Brain microvascular endothelial cell (primary cell): ENCODE measurements around the gene YAF2.

Experiments used
- DNase-seq: peaks from one replicate; pipeline ENCODE4 v3.0.0-alpha.2; 2020
- H3K27ac ChIP-seq: fragments of 250-450 bp; sonication (Bioruptor Pico); 2 replicates; pipeline ENCODE4 v1.5.1; 2020; ENCODE audit warnings: mild to moderate bottlenecking, moderate library complexity
- H3K27me3 ChIP-seq: fragments of 250-450 bp; sonication (Bioruptor Pico); replicated peaks from 2 replicates; pipeline ENCODE4 v1.5.1; 2020; ENCODE audit warnings: mild to moderate bottlenecking
- H3K36me3 ChIP-seq: fragments of 250-450 bp; sonication (Bioruptor Pico); replicated peaks from 2 replicates; pipeline ENCODE4 v1.5.1; 2020; ENCODE audit warnings: mild to moderate bottlenecking
- H3K4me3 ChIP-seq: 2 replicates; pipeline ENCODE4 v1.5.1; 2011; ENCODE audit warnings: low read depth, mild to moderate bottlenecking, control low read depth, low read length, moderate library complexity
- CTCF ChIP-seq: IDR thresholded peaks from 2 replicates; pipeline ENCODE4 v1.5.1; 2011; ENCODE audit warnings: low read depth, mild to moderate bottlenecking, moderate library complexity, low read length, control low read depth, inconsistent platforms; ENCODE audit errors: missing control alignments
- in situ Hi-C: cut with HindIII; loops from 2 replicates; pipeline ENCODE4 v1.10.0; 2017; ENCODE audit warnings: low sequenced_read_pairs, low pct_ligation_motif_present

The YAF2 gene

DNA sequence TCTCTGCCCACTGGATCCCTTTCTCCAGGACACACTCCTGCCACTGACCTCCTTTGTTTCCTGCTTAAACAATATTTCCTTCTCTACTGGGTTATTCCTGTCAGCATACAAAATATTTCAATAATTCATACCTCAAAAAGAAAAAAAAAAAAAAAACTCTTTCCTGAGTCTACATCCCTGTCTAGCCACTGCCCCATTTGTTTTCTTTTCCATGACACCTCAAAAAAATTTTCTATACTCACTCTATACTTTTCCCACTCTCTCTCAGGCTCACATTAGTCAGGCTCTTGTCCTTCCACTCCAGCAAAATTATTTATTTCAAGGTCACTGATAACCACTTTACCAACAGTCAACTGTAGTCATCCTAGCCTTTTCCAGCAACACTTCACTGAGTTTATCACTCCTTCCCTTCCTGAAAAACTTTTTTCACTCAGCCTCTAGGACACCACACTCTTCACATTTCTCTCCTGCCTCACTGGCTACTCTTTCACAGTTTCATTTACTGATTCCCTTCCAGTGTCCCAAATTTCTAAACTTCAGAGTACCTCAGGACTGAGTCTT is 64.0 kb downstream of the YAF2 start:
- TF ChIP-seq CTCF: no peak
- in situ Hi-C loops: no loop called here
- H3K36me3 ChIP-seq: peaks cover 2% of the 10 kb centered on the region
- H3K4me3 ChIP-seq: no peak overlapping the region
- H3K27ac ChIP-seq: no peak overlapping the region
- no peak for DNase-seq
- H3K27me3 ChIP-seq: no peaks in the 10 kb centered on the region

DNA sequence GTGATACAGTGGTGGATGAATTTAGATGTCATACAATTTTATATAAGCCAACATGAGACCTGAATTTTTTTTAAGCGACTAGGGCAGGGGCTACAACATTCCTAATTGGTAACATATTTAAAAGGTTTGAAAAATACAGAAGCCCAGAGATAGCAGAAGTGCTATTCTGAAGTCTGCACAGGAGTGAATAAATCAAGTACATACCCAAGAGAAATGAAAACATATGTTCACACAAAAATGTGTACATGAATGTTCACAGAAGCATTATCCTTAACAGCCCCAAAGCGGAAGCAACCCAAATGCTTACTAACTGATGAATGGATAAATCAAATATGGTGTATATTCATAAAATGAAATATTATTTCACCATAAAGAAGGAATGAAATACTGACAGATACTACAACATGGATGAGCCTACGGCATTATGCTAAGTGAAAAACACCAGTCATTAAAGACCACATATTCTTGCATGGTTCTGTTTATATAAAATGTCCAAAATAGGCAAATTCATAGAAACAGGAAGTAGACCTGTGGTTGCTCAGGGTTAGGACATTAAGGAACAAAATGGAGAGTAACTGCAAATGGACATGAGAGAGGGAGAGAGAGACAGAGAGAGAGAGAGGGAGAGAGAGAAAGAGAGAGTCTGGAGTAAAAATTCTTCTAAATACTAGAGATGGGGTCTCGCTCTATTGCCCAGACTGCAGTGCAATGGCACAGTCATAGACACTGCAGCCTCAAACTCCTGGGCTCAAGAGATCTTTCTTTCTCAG is 65.4 kb downstream of the YAF2 start:
- Histone ChIP-seq H3K27me3 (no peaks in the 10 kb centered on the region), H3K36me3 (peaks cover 2% of the 10 kb centered on the region), H3K4me3 (no peak overlapping the region), H3K27ac (no peak overlapping the region)
- DNase-seq: no peak
- no peak for TF ChIP-seq CTCF
- in situ Hi-C loops: no loop called here

- no peaks in the 10 kb centered on the region for H3K27me3 ChIP-seq
- H3K27ac ChIP-seq: no peak overlapping the region
- H3K4me3 ChIP-seq: no peak overlapping the region
- in situ Hi-C loops: no loop called here
- TF ChIP-seq CTCF: no peak
- DNase-seq: no peak
- no peaks in the 10 kb centered on the region for H3K36me3 ChIP-seq
These were observed 70.3 kb downstream of the YAF2 start for GRCh38 chr12:42167711-42168110.

DNA sequence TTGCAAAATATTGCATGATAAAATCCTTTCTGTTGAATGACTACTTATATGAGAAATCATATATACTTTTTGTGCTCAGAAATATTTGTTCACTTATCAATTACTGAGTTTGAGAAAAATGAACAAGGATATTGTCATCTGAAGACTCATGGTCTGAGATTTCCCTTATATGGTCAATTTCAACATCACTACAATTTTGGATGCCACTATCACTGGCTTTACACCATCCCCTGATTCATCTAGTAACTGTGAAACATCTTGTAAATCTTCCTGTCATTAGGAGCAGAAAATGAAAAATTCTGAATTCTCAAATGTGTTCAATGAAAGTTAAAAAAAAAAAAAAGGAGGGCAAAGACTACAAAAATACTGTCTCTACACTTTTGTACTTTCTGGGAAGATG is 71.5 kb downstream of the YAF2 start:
- Histone ChIP-seq H3K36me3 (no peaks in the 10 kb centered on the region), H3K27ac (no peak overlapping the region), H3K4me3 (no peak overlapping the region), H3K27me3 (no peaks in the 10 kb centered on the region)
- no peak for TF ChIP-seq CTCF
- no peak for DNase-seq
- in situ Hi-C loops: no loop called here

- no peak for DNase-seq
- H3K27ac ChIP-seq: no peak overlapping the region
- TF ChIP-seq CTCF: no peak
- H3K4me3 ChIP-seq: no peak overlapping the region
- in situ Hi-C loops: no loop called here
- no peaks in the 10 kb centered on the region for H3K36me3 ChIP-seq
- no peaks in the 10 kb centered on the region for H3K27me3 ChIP-seq
These were observed 74.1 kb downstream of the YAF2 start for GRCh38 chr12:42163913-42164312.

DNA sequence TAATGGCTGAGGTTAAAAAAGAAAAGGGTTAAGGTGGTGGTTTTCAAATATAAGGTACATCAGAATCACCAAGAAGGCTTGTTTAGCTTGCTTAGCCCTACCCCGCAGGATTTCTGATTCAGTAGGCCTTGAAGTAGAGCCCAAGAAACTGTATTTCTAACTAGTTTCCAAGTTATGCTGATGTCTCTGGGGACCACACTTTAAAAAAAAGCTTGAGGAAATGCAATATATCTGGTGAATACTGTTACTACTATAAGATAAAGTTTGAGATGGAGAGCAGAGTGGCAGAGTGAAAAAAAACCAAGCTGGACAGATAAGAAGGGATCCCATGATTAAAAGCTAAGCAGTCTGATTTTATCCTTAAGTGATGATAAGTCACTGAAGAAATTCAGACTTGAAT is 75.1 kb downstream of the YAF2 start:
- no peak for TF ChIP-seq CTCF
- Histone ChIP-seq H3K4me3 (no peak overlapping the region), H3K27me3 (no peaks in the 10 kb centered on the region), H3K27ac (no peak overlapping the region), H3K36me3 (no peaks in the 10 kb centered on the region)
- peak; percentile 2 for DNase-seq
- in situ Hi-C loops: no loop called here
